Caco-2 (cell line): ENCODE measurements around the gene HSPA14. TPM values are rescaled to one million over a fixed set of nuclear protein-coding genes. Genes with fewer than 3 reads are reported as not detected.
"Not testable (repeated sequence)": the region's sequence is repeated elsewhere in the genome, so short reads cannot be mapped to it uniquely, and the experiment has no call there.

Source experiments
- BruUV-seq: library from RNA; stranded (reverse); fragments of 400-500 nt; replicated peaks from 2 replicates; lab custom pipeline; 2021; lab: Mats Ljungman, UMichigan
- CTCF ChIA-PET: fragments of 300-600 bp; sonication (Branson Sonifier 250); formaldehyde crosslinking; loops from one replicate; lab custom pipeline; 2022; ENCODE audit warnings: antibody characterized with exemption; lab: Charles Lee
- POLR2A ChIA-PET: fragments of 300-600 bp; sonication (Branson Sonifier 250); formaldehyde crosslinking; loops from one replicate; lab custom pipeline; 2022; ENCODE audit warnings: antibody characterized with exemption; lab: Charles Lee
- DNase-seq, 2 experiments: peaks; one replicate each; pipeline versions ENCODE4 v3.0.0 to v3.0.0-alpha.2; 2020 to 2022
- H3K27me3 ChIP-seq: replicated peaks from 2 replicates; pipeline ENCODE4 v1.6.0; 2011; ENCODE audit warnings: low read length; ENCODE audit not compliant: control insufficient read depth, insufficient read depth
- H3K36me3 ChIP-seq: 2 replicates; pipeline ENCODE4 v1.5.1; 2011; ENCODE audit warnings: low read length; ENCODE audit not compliant: control insufficient read depth, insufficient read depth
- H3K4me1 ChIP-seq: fragments of 250-450 bp; sonication (Bioruptor Pico); 2 replicates; pipeline ENCODE4 v1.5.1; 2020; ENCODE audit warnings: mild to moderate bottlenecking
- H3K4me3 ChIP-seq: 2 replicates; pipeline ENCODE4 v1.5.1; 2011; ENCODE audit warnings: low read depth, mild to moderate bottlenecking, control low read depth, low read length
- H3K9me3 ChIP-seq: fragments of 250-450 bp; sonication (Bioruptor Pico); 2 replicates; pipeline ENCODE4 v1.5.1; 2020; ENCODE audit warnings: mild to moderate bottlenecking, moderate library complexity
- H3K27ac Mint-ChIP-seq: one replicate; pipeline ENCODE4 v1.8.0; 2022; ENCODE audit warnings: mixed read lengths; ENCODE audit not compliant: unreplicated experiment
- H3K27me3 Mint-ChIP-seq: one replicate; pipeline ENCODE4 v1.8.0; 2022; ENCODE audit warnings: mixed read lengths; ENCODE audit not compliant: insufficient read depth, unreplicated experiment
- H3K36me3 Mint-ChIP-seq: one replicate; pipeline ENCODE4 v1.8.0; 2022; ENCODE audit warnings: mild to moderate bottlenecking, mixed read lengths; ENCODE audit not compliant: insufficient read depth, unreplicated experiment
- H3K4me1 Mint-ChIP-seq: one replicate; pipeline ENCODE4 v1.8.0; 2022; ENCODE audit warnings: low read depth, mixed read lengths; ENCODE audit not compliant: unreplicated experiment
- H3K4me3 Mint-ChIP-seq: one replicate; pipeline ENCODE4 v1.8.0; 2022; ENCODE audit warnings: mild to moderate bottlenecking, moderate library complexity, mixed read lengths; ENCODE audit not compliant: unreplicated experiment
- H3K9me3 Mint-ChIP-seq: one replicate; pipeline ENCODE4 v1.8.0; 2022; ENCODE audit warnings: mixed read lengths; ENCODE audit not compliant: unreplicated experiment
- intact Hi-C: fragments of 100-400 bp; cut with micrococcal nuclease; formaldehyde crosslinking; loops from one replicate; pipeline ENCODE4 v1.10.0; 2022; ENCODE audit not compliant: unreplicated experiment
- total RNA-seq: library from RNA; stranded (reverse); gene quantifications from 2 replicates; pipeline ENCODE4 v1.2.3, GENCODE V29; 2022
- TF ChIP-seq, protein P1 (sequence below), 2 experiments: fragments of 200-600 bp in 1 of 2; IDR thresholded peaks; 1 replicate in 1 of 2; 2 replicates in 1 of 2; pipeline versions ENCODE4 v1.5.1 to v1.8.0; 2011 to 2022; ENCODE audit warnings: antibody characterized with exemption in 1 of 2, control low read depth in 1 of 2, inconsistent platforms in 1 of 2, low read depth in 1 of 2, low read length in 1 of 2, mild to moderate bottlenecking in 1 of 2, moderate library complexity in 1 of 2; ENCODE audit not compliant: insufficient read depth in 1 of 2, severe bottlenecking in 1 of 2, unreplicated experiment in 1 of 2

The HSPA14 gene
- total RNA-seq, 1 experiment from 2014 or later, result 36.9 TPM

DNA sequence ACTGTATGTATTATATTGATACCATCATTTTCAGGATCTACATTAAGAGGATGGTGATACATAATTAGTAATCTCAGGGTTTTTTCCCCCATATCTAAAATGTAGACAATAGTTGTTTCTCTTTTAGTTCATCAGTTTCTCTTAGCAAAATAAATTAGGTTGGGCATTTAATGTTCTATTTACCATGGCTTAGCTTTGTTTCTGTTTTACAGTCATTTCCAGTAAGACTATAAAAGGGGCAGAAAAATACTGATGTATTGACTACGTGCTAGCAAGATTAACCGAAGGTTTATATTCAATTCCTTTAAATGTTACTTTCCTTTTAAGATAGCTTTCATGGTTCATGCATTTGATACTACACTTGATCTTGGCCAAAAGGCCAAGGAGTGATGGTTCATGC, 66.8 kb downstream of the HSPA14 start:
- DNase-seq, result no peak
- Histone ChIP-seq H3K36me3 (peaks cover 4% of the 10 kb centered on the region), H3K4me3 (no peak overlapping the region), H3K9me3 (no peaks in the 10 kb centered on the region), H3K27me3 (no peaks in the 10 kb centered on the region), H3K4me1 (no peaks in the 10 kb centered on the region)
- POLR2A ChIA-PET, result no interaction called here
- no peak overlapping the region for H3K27ac Mint-ChIP-seq
- BruUV-seq, result no TSS peak
- H3K4me3 Mint-ChIP-seq, result no peak overlapping the region
- TF ChIP-seq, protein P1, sequence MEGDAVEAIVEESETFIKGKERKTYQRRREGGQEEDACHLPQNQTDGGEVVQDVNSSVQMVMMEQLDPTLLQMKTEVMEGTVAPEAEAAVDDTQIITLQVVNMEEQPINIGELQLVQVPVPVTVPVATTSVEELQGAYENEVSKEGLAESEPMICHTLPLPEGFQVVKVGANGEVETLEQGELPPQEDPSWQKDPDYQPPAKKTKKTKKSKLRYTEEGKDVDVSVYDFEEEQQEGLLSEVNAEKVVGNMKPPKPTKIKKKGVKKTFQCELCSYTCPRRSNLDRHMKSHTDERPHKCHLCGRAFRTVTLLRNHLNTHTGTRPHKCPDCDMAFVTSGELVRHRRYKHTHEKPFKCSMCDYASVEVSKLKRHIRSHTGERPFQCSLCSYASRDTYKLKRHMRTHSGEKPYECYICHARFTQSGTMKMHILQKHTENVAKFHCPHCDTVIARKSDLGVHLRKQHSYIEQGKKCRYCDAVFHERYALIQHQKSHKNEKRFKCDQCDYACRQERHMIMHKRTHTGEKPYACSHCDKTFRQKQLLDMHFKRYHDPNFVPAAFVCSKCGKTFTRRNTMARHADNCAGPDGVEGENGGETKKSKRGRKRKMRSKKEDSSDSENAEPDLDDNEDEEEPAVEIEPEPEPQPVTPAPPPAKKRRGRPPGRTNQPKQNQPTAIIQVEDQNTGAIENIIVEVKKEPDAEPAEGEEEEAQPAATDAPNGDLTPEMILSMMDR (IDR thresholded peaks at IDR 0.05; ENCODE audit: insufficient read depth in 1 of 2, low read depth in 1 of 2, low read length in 1 of 2, severe bottlenecking in 1 of 2, unreplicated experiment in 1 of 2), result no peak
- peaks cover 89% of the 10 kb centered on the region for H3K36me3 Mint-ChIP-seq
- H3K4me1 Mint-ChIP-seq, result no peaks in the 10 kb centered on the region
- intact Hi-C loops, result no loop called here
- H3K9me3 Mint-ChIP-seq, result no peaks in the 10 kb centered on the region
- H3K27me3 Mint-ChIP-seq, result no peaks in the 10 kb centered on the region
- CTCF ChIA-PET, result no interaction called here

DNA sequence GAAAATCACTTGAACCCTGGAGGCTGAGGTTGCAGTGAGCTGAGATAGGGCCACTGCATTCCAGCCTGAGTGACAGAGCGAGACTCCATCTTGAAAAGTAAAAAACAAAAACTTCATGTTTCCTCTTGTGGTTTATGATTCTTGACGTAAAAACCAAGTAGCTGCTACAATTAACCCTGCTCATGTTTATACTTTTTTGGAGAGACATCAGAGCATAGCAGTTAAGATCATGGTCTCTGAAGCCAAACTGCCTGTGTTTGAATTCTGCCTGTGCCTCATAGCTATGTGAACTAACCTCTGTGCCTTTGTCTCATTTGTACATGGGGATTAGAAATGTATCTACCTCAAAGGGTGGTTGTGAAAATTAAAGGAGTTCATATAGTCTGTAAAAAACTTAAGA, 67.8 kb downstream of the HSPA14 start:
- Histone ChIP-seq H3K4me3 (no peak overlapping the region), H3K4me1 (no peaks in the 10 kb centered on the region), H3K27me3 (no peaks in the 10 kb centered on the region), H3K36me3 (peaks cover 6% of the 10 kb centered on the region), H3K9me3 (no peaks in the 10 kb centered on the region)
- H3K9me3 Mint-ChIP-seq, result peaks cover 4% of the 10 kb centered on the region
- TF ChIP-seq, protein P1 (IDR thresholded peaks at IDR 0.05; ENCODE audit: insufficient read depth in 1 of 2, low read depth in 1 of 2, low read length in 1 of 2, severe bottlenecking in 1 of 2, unreplicated experiment in 1 of 2), result no peak
- BruUV-seq, result no TSS peak
- H3K27ac Mint-ChIP-seq, result no peak overlapping the region
- no peak overlapping the region for H3K4me3 Mint-ChIP-seq
- H3K36me3 Mint-ChIP-seq, result peaks cover 91% of the 10 kb centered on the region
- no peaks in the 10 kb centered on the region for H3K27me3 Mint-ChIP-seq
- DNase-seq, result no peak
- H3K4me1 Mint-ChIP-seq, result peaks cover 4% of the 10 kb centered on the region
- POLR2A ChIA-PET, result no interaction called here
- intact Hi-C loops, result no loop called here
- CTCF ChIA-PET, result no interaction called here

- TF ChIP-seq, protein P1 (IDR thresholded peaks at IDR 0.05; ENCODE audit: insufficient read depth in 1 of 2, low read depth in 1 of 2, low read length in 1 of 2, severe bottlenecking in 1 of 2, unreplicated experiment in 1 of 2), result no peak
- no peaks in the 10 kb centered on the region for H3K9me3 ChIP-seq
- DNase-seq, result no peak
- peaks cover 13% of the 10 kb centered on the region for H3K9me3 Mint-ChIP-seq
- no peaks in the 10 kb centered on the region for H3K27me3 ChIP-seq
- H3K27ac Mint-ChIP-seq, result no peak overlapping the region
- peaks cover 8% of the 10 kb centered on the region for H3K36me3 ChIP-seq
- intact Hi-C loops, result no loop called here
- H3K36me3 Mint-ChIP-seq, result peaks cover 91% of the 10 kb centered on the region
- ChIA-PET POLR2A (no interaction called here), CTCF (no interaction called here)
- H3K4me1 Mint-ChIP-seq, result peaks cover 6% of the 10 kb centered on the region
- no TSS peak for BruUV-seq
- H3K4me3 Mint-ChIP-seq, result no peak overlapping the region
- H3K4me3 ChIP-seq, result no peak overlapping the region
- H3K4me1 ChIP-seq, result no peaks in the 10 kb centered on the region
- H3K27me3 Mint-ChIP-seq, result no peaks in the 10 kb centered on the region
These were observed 68.7 kb downstream of the HSPA14 start for GRCh38 chr10:14906765-14907164.

- DNase-seq, intact Hi-C loops, H3K4me3 ChIP-seq, POLR2A ChIA-PET, H3K9me3 ChIP-seq, H3K4me1 ChIP-seq, H3K4me3 Mint-ChIP-seq, H3K27ac Mint-ChIP-seq, H3K27me3 Mint-ChIP-seq, H3K36me3 ChIP-seq, CTCF ChIA-PET, H3K4me1 Mint-ChIP-seq, H3K27me3 ChIP-seq, BruUV-seq: not testable (repeated sequence)
- peaks cover 97% of the 10 kb centered on the region for H3K36me3 Mint-ChIP-seq
- peaks cover 16% of the 10 kb centered on the region for H3K9me3 Mint-ChIP-seq
These were observed 69.5 kb downstream of the HSPA14 start for GRCh38 chr10:14907591-14907990.
